Calu3 (cell line): ENCODE data around the gene GUCA2A. TPM values are rescaled to one million over a fixed set of nuclear protein-coding genes. Genes with fewer than 3 reads are reported as not detected.

Experiments
- BruUV-seq: library from RNA; stranded (reverse); fragments of 400-500 nt; replicated peaks from 2 replicates; lab custom pipeline; 2021; lab: Mats Ljungman, UMichigan
- CTCF ChIA-PET: fragments of 300-600 bp; sonication (Branson Sonifier 250); formaldehyde crosslinking; loops from one replicate; lab custom pipeline; 2022; ENCODE audit warnings: antibody characterized with exemption; lab: Charles Lee
- DNase-seq: peaks from one replicate; pipeline ENCODE4 v3.0.0; 2022
- H3K27ac Mint-ChIP-seq: one replicate; pipeline ENCODE4 v1.8.0; 2022; ENCODE audit warnings: mixed read lengths; ENCODE audit not compliant: unreplicated experiment
- H3K27me3 Mint-ChIP-seq: one replicate; pipeline ENCODE4 v1.8.0; 2022; ENCODE audit warnings: mixed read lengths; ENCODE audit not compliant: unreplicated experiment
- H3K36me3 Mint-ChIP-seq: one replicate; pipeline ENCODE4 v1.8.0; 2022; ENCODE audit warnings: mild to moderate bottlenecking, moderate library complexity, mixed read lengths; ENCODE audit not compliant: insufficient read depth, unreplicated experiment
- H3K4me1 Mint-ChIP-seq: one replicate; pipeline ENCODE4 v1.8.0; 2022; ENCODE audit warnings: mild to moderate bottlenecking, low read depth, mixed read lengths; ENCODE audit not compliant: unreplicated experiment
- H3K4me3 Mint-ChIP-seq: one replicate; pipeline ENCODE4 v1.8.0; 2022; ENCODE audit warnings: mild to moderate bottlenecking, low read depth, moderate library complexity, mixed read lengths; ENCODE audit not compliant: unreplicated experiment
- H3K9me3 Mint-ChIP-seq: one replicate; pipeline ENCODE4 v1.8.0; 2022; ENCODE audit warnings: low read depth, mixed read lengths; ENCODE audit not compliant: unreplicated experiment
- CTCF ChIP-seq: fragments of 200-600 bp; IDR thresholded peaks from one replicate; pipeline ENCODE4 v1.8.0; 2022; ENCODE audit warnings: antibody characterized with exemption; ENCODE audit not compliant: unreplicated experiment
- intact Hi-C: fragments of 100-400 bp; cut with micrococcal nuclease; formaldehyde crosslinking; loops from one replicate; pipeline ENCODE4 v1.10.0; 2022; ENCODE audit not compliant: unreplicated experiment
- total RNA-seq: library from RNA; stranded (reverse); gene quantifications from 2 replicates; pipeline ENCODE4 v1.2.3, GENCODE V29; 2022

Gene GUCA2A
- total RNA-seq, 1 experiment from 2014 or later: not detected

- BruUV-seq: no TSS peak
- intact Hi-C loops: loop anchor here (2.0 to 10.0 kb wide), 2 partner anchors 27 to 151 kb away; no protein-coding TSS in a partner anchor
- peaks cover 20% of the 10 kb centered on the region for H3K36me3 Mint-ChIP-seq
- H3K4me3 Mint-ChIP-seq: no peak overlapping the region
- H3K4me1 Mint-ChIP-seq: peaks cover 23% of the 10 kb centered on the region
- CTCF ChIA-PET: interaction anchor here (0.5 to 1.9 kb wide), 8 partner anchors 9 to 658 kb away, joined by 3 to 8 read pairs (median 5); partner anchors contain the start of gene GUCA2B
- H3K9me3 Mint-ChIP-seq: no peaks in the 10 kb centered on the region
- no peaks in the 10 kb centered on the region for H3K27me3 Mint-ChIP-seq
- DNase-seq: peak; percentile 30
- no peak overlapping the region for H3K27ac Mint-ChIP-seq
- no peak for TF ChIP-seq CTCF
These were observed 9.6 kb upstream of the GUCA2A start for GRCh38 chr1:42173961-42174735.

DNA sequence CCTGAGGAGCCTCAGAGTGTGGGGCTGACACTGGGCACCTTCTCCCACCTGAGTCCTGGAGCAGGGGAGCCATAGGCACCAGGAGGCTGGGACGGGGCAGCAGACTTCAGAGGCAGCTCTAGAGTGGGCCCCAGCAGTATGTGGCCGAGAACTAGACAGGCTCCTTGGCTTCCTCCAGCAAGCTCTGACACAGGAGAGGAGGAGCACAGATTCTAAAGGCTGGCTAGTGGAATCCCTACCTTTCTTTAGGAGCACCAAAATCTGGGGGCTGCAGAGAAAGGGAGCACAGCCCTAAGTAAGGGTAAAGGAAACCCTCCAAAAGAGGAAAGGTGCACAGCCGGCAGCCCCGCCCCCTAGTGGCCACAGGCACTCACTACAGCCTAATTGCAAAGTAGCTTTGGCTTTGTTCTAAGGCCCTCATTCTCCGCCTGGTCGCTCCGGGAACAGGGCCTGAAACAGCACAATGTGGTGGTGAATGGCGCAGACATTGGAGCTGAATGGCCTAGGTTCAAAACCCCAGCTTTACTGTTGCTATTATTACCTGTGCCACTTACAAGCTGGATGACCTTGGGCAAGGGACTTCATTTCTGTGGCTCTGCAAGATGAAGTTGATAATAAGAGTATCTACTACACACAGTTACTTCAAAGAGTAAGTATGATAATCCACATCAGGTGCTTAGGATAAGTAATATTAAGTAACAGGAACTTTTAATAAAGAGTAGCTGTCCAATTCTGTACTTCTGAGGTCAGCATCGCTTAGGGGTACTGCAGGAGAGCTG lies 8.8 kb upstream of the GUCA2A start:
- Mint-ChIP-seq H3K4me1 (peaks cover 23% of the 10 kb centered on the region), H3K27me3 (no peaks in the 10 kb centered on the region), H3K27ac (no peak overlapping the region), H3K4me3 (no peak overlapping the region), H3K9me3 (no peaks in the 10 kb centered on the region), H3K36me3 (peaks cover 17% of the 10 kb centered on the region)
- intact Hi-C loops: loop anchor here (2.0 to 10.0 kb wide), 2 partner anchors 27 to 151 kb away; no protein-coding TSS in a partner anchor
- CTCF ChIA-PET: interaction anchor here (1.0 to 1.9 kb wide), 7 partner anchors 8 to 658 kb away, joined by 3 to 8 read pairs (median 6); partner anchors contain the start of gene GUCA2B
- no TSS peak for BruUV-seq
- TF ChIP-seq CTCF: peak; percentile 97
- peak; percentile 76 for DNase-seq

DNA sequence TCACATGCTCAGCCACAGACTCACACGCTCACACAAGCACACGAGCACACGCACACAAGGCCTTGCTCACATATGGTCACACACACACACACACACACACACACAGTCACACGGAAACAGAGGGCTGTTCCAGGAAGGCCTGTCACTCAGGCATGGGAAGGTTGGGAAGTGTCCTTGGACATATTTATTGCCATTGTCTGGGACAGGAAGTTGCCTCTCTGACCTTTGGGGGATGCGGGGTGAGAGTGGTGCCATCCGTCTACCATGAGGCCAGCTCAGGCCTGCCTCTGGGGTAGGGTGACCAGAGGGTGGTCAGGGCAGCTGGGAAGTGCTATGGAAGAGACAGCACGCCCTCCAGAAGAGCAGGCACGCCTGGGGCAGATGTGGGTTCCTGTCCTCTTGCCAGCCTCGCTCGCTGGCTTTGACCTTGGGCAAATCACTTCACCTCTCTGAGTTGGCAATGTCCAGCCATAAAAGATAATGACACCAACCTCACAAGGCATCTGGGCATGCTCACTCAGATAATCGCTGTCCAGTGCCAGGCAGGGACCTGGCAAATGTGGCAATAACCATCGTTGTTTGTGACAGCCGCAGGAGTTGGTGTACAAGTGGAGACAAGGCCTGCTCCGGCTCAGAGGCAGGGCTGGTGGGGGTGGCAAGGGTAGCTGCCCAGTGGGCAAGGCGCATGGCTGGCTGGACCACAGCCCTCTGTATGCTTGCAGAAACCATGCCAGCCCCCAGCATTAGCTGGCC lies 8.0 kb upstream of the GUCA2A start:
- no peak overlapping the region for H3K4me3 Mint-ChIP-seq
- peaks cover 27% of the 10 kb centered on the region for H3K4me1 Mint-ChIP-seq
- no peak overlapping the region for H3K27ac Mint-ChIP-seq
- intact Hi-C loops: loop anchor here (2.0 to 10.0 kb wide), 2 partner anchors 26 to 152 kb away; no protein-coding TSS in a partner anchor
- no peaks in the 10 kb centered on the region for H3K9me3 Mint-ChIP-seq
- no peaks in the 10 kb centered on the region for H3K27me3 Mint-ChIP-seq
- CTCF ChIA-PET: interaction anchor here (1.0 to 1.5 kb wide), 6 partner anchors 12 to 657 kb away, joined by 3 to 8 read pairs (median 5); partner anchors contain the start of gene GUCA2B
- no peak for DNase-seq
- H3K36me3 Mint-ChIP-seq: peaks cover 17% of the 10 kb centered on the region
- no peak for TF ChIP-seq CTCF
- BruUV-seq: no TSS peak
